Colonic mucosa (tissue), 4 donors: ENCODE results near the gene SMARCAD1. TPM values are rescaled to one million over a fixed set of nuclear protein-coding genes. Genes with fewer than 3 reads are reported as not detected.
A peak's percentile ranks its signal among the peaks of the same experiment; 100 is the strongest.

Experiments
- DNase-seq: peaks from one replicate; pipeline ENCODE4 v3.0.0-alpha.2; 2020
- H3K27ac ChIP-seq: fragments of 200-600 bp; one replicate; pipeline ENCODE4 v1.8.0; 2021
- H3K27me3 ChIP-seq: fragments of 200-600 bp; one replicate; pipeline ENCODE4 v1.8.0; 2021
- H3K36me3 ChIP-seq: fragments of 200-600 bp; one replicate; pipeline ENCODE4 v1.8.0; 2021
- H3K4me1 ChIP-seq: fragments of 200-600 bp; one replicate; pipeline ENCODE4 v1.8.0; 2021; ENCODE audit warnings: mild to moderate bottlenecking
- H3K4me3 ChIP-seq: fragments of 200-600 bp; one replicate; pipeline ENCODE4 v1.8.0; 2021
- H3K9ac ChIP-seq, 2 donors: one replicate each; pipeline ENCODE4 v1.7.0; 2013; ENCODE audit warnings: control low read depth in 2 of 2, low read depth in 2 of 2, low read length in 2 of 2
- H3K9me3 ChIP-seq: fragments of 200-600 bp; one replicate; pipeline ENCODE4 v1.8.0; 2021
- CTCF ChIP-seq: fragments of 200-600 bp; IDR thresholded peaks from one replicate; pipeline ENCODE4 v1.8.0; 2022; ENCODE audit warnings: antibody characterized with exemption, mild to moderate bottlenecking
- intact Hi-C: fragments of 100-400 bp; cut with DNase I; formaldehyde crosslinking; loops from one replicate; pipeline ENCODE4 v1.14.1; 2022
- total RNA-seq, 2 donors: library from RNA; stranded (reverse); fragmentation: NEBNext Ultra II Directional in 1 of 2; extraction: Animal tissue kit (Norgen Biotek cat#: 25700) in 1 of 2; gene quantifications; one replicate each; pipeline ENCODE4 v1.2.1, GENCODE V29; 2021
- donor health status: healthy.
- donor health status: DM: no; HTN: no; CAD: no.
- donor health status: DM: no; HTN: no; CAD: no.

Gene SMARCAD1
- total RNA-seq = 10 to 100 TPM; 15.3 to 18.2 TPM

- Histone ChIP-seq H3K36me3 (peaks cover under 1% of the 10 kb centered on the region), H3K9ac (peak within 1 kb of the TSS; percentile 91 to 92), H3K27ac (peak within 1 kb of the TSS; percentile 85), H3K9me3 (no peaks in the 10 kb centered on the region), H3K27me3 (no peaks in the 10 kb centered on the region), H3K4me3 (peak within 1 kb of the TSS; percentile 82), H3K4me1 (peaks cover 10% of the 10 kb centered on the region)
- intact Hi-C loops = no loop called here
- TF ChIP-seq CTCF = no peak
- peak; percentile 93 for DNase-seq
Measured at GRCh38 chr4:94207469-94208224, at the start of gene SMARCAD1. TSS of gene SMARCAD1 (plus strand) at chr4:94207865. CDS start at chr4:94208395, 530 bp downstream.

- Histone ChIP-seq H3K27ac (no peak overlapping the region), H3K9me3 (no peaks in the 10 kb centered on the region), H3K9ac (no peak overlapping the region), H3K36me3 (no peaks in the 10 kb centered on the region), H3K4me3 (no peak overlapping the region), H3K27me3 (no peaks in the 10 kb centered on the region), H3K4me1 (no peaks in the 10 kb centered on the region)
- no peak for TF ChIP-seq CTCF
- intact Hi-C loops = no loop called here
- DNase-seq = no peak
Measured at GRCh38 chr4:94158883-94159282, 48.8 kb upstream of the SMARCAD1 start.

- Histone ChIP-seq H3K4me1 (no peaks in the 10 kb centered on the region), H3K27ac (no peak overlapping the region), H3K4me3 (no peak overlapping the region), H3K27me3 (no peaks in the 10 kb centered on the region), H3K9me3 (no peaks in the 10 kb centered on the region), H3K36me3 (no peaks in the 10 kb centered on the region), H3K9ac (no peak overlapping the region)
- intact Hi-C loops = no loop called here
- DNase-seq = no peak
- TF ChIP-seq CTCF = no peak
Measured at GRCh38 chr4:94159790-94160189, 47.9 kb upstream of the SMARCAD1 start.

- H3K9ac ChIP-seq = no peak overlapping the region
- no peak for TF ChIP-seq CTCF
- no peaks in the 10 kb centered on the region for H3K9me3 ChIP-seq
- H3K36me3 ChIP-seq = no peaks in the 10 kb centered on the region
- no peak for DNase-seq
- no peak overlapping the region for H3K27ac ChIP-seq
- H3K4me3 ChIP-seq = no peak overlapping the region
- H3K27me3 ChIP-seq = no peaks in the 10 kb centered on the region
- no peaks in the 10 kb centered on the region for H3K4me1 ChIP-seq
- intact Hi-C loops = no loop called here
Measured at GRCh38 chr4:94160774-94161173, 46.9 kb upstream of the SMARCAD1 start.

- no peaks in the 10 kb centered on the region for H3K36me3 ChIP-seq
- intact Hi-C loops = no loop called here
- H3K27ac ChIP-seq = no peak overlapping the region
- no peak overlapping the region for H3K9ac ChIP-seq
- H3K4me1 ChIP-seq = no peaks in the 10 kb centered on the region
- no peak overlapping the region for H3K4me3 ChIP-seq
- no peak for TF ChIP-seq CTCF
- DNase-seq = no peak
- H3K9me3 ChIP-seq = no peaks in the 10 kb centered on the region
- H3K27me3 ChIP-seq = no peaks in the 10 kb centered on the region
Measured at GRCh38 chr4:94165256-94165655, 42.4 kb upstream of the SMARCAD1 start.
